LNCAP (cell line): ENCODE data around the gene TMEFF1.

Experiments
- TF ChIP-seq, protein P1 (sequence below): fragments of 450-650 bp; IDR thresholded peaks from 2 replicates; pipeline ENCODE4 v1.5.1; 2017; ENCODE audit warnings: mild to moderate bottlenecking

The TMEFF1 gene

DNA sequence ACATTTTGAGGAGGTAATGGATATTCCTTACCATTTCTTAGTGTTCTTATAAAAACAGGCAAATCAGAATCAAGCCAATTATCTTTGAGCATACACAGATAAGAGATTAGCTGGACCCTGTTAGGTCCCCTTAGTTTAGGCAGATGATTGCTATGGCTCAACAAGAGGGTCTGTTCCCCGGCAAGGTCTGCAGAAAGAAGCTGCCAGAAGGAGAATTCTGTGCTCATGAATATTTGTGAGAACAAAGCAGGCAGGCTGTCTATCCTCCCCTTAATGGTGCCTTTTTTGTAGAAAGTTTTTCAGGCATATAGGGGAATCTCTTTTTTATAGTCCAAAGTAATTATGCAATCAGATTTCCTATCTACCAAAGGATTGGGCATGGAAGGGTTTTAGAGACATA, 132.5 kb downstream of the TMEFF1 start:
- TF ChIP-seq, protein P1, sequence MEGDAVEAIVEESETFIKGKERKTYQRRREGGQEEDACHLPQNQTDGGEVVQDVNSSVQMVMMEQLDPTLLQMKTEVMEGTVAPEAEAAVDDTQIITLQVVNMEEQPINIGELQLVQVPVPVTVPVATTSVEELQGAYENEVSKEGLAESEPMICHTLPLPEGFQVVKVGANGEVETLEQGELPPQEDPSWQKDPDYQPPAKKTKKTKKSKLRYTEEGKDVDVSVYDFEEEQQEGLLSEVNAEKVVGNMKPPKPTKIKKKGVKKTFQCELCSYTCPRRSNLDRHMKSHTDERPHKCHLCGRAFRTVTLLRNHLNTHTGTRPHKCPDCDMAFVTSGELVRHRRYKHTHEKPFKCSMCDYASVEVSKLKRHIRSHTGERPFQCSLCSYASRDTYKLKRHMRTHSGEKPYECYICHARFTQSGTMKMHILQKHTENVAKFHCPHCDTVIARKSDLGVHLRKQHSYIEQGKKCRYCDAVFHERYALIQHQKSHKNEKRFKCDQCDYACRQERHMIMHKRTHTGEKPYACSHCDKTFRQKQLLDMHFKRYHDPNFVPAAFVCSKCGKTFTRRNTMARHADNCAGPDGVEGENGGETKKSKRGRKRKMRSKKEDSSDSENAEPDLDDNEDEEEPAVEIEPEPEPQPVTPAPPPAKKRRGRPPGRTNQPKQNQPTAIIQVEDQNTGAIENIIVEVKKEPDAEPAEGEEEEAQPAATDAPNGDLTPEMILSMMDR: no peak

DNA sequence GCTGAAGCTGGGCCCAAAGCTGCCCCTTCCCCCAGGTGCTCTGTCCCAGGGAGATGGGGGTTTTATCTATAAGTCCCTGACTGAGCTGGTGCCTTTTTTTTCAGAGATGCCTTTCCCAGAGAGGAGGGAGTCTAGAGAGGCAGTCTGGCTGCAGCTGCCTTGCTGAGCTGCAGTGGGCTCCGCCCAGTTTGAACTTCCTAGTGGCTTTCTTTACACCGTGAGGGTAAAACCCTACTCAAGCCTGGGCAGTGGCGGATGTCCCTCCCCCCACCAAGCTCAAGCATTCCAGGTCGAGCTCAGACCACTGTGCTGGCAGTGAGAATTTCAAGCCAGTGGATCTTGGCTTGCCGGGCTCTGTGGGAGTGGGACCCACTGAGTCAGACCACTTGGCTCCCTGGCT, 146.2 kb downstream of the TMEFF1 start:
- TF ChIP-seq, protein P1: no peak

DNA sequence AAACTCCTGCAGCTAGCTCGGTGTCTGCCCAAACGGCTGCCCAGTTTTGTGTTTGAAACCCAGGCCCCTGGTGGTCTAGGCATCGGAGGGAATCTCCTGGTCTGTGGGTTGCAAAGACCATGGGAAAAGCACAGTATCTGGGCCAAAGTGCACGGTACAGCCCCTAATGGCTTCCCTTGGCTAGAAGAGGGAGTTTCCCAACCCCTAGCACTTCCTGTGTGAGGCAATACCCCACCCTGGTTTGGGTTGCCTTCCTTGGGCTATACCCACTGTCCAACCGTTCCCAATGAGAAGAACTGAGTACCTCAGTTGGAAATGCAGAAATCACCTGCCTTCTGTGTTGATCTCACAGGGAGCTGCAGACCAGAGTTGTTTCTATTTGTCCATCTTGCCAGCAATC, 146.7 kb downstream of the TMEFF1 start:
- TF ChIP-seq, protein P1: no peak

DNA sequence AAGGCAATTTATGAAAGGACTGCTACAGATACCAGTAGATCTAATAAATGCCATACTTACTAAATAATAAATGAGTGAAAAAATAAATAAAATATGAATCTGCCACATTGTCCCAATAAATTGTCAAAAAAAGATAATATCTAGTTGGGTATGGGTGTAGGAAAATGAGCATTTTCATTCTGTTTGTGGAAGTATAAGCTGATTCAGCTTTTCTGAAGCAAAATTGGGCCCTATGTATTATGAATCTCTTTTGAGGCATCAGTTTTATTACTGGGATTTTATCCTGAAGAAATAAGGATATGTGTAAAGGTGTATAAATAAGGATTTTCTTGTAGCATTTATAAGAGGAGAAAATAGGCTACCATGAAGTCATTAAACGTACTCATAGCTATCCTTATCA, 151.0 kb downstream of the TMEFF1 start:
- TF ChIP-seq, protein P1: no peak

DNA sequence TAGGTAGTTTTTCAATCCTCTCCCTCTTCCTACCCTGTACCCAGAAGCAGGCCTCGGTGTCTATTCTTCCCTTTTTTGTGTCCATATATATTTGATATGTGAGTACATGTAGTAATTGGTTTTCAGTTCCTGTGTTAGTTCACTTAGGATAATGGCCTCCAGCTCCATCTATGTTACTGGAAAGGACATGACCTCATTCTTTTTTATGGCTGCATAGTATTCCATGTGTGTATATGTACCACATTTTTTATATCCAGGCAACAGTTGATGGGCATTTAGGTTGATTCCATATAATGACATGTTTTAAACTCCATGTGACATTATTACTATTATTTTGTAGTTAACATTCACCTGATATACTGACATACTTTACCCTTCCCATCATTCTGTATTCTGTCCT, 154.0 kb downstream of the TMEFF1 start:
- TF ChIP-seq, protein P1: no peak
